GM19467 (cell line): ENCODE measurements around the gene XCL1.

Source experiments
- ATAC-seq: cut with Tn5 transposase; IDR thresholded peaks from one replicate; pipeline ENCODE4 v1.9.1; 2021; ENCODE audit warnings: mild to moderate bottlenecking, moderate library complexity; ENCODE audit not compliant: unreplicated experiment

The XCL1 gene

DNA sequence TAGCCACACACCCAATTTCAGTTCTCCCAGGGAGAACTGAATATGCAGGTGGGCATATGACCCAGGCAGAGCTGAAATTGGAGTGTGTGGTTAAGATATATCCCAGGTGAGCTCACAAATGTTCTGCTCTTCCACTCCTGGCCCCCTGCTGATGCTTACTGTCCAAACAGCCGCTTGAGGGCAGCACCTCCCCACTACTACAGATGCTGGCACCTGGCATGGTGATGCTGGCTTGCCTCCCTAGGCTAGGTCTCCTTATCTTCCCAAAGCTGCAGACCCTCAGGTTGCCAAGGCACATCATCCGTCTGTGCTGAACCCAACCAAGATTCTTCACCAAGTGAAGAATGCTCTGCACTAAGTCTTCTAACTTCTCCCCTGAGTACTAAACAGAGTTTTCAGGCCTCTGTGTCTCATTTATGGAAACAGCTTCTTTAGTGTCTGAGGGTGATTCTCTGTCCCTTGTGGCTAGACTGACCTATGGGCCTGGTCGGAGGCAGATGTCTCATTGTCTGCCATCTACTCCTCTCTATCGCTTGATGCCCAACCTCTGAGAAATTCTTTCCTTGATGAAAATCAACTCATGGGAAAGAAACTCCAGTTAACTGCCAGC lies 27.2 kb downstream of the XCL1 start:
- ATAC-seq = no peak

DNA sequence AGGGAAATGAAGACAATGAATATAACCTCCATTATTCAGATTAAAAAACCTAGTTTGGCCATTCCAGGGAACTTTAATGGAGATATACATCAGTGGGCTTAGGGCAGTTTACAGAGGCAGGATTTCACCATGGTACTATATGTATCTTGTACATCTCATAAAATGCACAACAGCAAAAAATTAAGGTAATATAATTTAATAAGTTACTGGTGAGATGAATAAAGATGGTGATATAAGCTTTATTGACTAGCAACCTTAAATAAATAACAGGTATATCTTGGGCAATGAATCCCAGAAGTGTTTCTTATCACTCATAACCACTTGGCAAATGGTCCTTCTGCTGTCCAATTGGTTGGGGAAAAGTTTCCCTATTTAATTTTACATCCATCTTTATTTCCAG lies 29.0 kb downstream of the XCL1 start:
- ATAC-seq = no peak

DNA sequence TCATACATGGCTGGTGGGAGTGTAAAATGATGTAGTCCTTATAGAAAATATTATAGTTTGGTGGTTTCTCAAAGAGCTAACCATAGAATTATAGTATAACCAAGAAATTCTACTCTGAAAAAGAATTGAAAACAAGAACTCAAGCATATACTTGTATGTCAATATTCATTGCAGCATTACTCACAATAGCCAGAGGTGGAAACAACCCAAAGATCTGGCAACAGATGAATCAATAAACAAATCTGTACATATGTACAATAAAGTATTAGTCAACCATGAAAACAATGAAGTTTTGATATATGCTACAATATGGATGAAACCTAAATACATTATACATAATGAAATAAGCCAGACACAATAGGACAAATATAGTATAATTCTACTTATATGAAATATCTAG lies 29.7 kb downstream of the XCL1 start:
- no peak for ATAC-seq

DNA sequence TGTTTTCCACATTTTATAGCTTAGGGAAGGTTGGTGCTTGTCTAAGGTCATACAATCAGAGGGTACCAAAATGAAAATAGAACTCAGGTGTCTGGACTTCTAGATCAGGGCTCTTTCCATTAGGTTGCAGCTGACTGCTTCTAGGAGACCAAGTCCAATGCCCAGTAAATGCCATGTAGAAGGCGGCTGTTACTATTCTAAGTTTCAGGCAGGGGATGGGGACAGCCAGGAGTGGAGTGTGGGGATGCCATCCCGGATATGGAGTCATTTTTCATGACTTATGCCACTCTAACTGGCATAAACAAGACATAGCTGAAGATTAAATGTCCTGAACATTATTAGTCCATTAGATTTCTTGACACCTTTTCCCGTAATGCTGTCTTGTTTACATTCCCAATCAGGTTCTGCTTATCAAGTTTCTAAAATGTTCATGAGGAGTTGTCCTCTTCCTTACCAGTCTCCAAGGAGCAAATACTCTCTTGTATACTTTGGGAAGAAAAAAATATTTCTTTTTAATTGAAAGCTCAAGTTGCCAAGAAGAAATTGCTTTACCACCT lies 31.5 kb downstream of the XCL1 start:
- ATAC-seq = no peak

DNA sequence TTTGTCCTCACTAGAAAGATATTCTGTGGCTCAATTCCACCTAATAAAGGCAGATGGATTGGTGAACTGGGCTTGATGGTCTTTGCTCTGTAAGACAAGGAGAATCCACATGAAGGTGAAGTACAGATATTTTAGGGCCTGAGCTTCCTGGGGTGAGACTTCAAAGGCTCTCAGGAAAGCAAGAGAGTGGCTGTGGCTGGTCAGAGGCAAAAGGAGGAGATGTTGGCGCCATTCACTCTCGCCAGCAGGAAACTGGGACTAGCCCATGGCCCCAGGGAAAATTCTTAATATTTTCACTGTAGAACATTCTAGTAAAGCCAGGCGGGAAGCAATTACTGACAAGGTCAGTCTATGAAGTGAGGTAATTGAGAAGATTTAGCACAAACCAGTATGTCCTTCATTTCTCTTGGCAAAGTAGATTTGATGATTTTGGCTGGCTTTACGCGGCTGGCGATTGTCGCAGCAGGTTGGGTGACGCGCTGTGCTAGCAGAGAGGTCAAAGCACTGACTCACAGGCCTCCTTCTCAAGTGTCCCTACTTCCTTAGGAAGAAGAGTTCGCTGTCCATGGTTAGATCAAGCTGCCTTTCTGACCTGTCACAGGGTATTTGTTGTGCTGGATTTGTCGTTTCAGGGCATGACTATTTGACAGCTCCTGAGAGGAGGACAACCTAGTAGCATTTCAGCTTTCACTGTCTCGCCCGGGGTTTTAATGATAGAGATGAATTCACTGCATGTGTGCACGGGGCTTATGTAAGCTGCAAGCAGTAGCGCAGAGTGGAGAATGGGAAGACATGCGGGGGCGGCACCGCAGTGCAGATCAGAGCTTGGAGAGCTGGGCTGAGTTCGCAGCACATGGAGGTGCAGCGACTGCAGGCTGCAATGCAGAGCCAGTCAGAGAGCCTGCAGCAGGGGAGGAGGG lies 32.7 kb downstream of the XCL1 start:
- no peak for ATAC-seq

DNA sequence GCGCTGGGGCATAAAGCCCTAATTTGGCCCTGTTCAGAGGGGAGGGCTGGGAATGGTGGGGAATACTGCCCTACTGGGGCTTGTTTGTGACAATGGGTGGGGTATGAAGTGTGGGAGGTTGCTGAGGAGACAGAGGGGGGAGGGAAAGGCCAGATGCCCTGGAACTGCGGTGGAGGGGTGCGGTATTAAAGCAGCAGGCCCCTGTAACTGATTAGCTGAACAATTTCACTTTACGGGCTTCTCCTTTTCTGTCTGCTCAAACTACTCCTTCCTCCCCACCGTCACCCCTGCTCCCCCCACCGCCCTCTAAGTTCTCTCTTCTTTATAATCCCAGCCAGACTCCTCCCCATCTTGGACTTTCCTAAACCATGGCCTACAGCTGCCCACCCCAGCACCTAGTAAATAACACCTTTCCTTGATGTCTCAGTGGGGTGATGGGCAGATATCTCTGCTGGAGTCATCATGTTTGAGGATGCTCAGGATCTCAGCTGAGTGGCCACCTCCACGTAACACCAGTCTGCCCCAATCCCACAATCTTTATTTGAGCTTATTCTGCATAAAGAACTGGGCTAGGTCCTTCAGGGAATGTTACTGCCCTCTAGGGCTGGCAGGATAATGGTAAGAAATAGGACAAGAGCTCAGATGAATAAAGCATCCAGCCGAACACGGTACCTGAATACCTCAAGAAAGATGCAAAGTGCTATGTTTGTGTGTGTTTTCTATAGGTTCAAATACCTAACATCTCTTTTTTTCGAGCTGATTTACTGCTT lies 33.5 kb downstream of the XCL1 start:
- ATAC-seq = no peak

DNA sequence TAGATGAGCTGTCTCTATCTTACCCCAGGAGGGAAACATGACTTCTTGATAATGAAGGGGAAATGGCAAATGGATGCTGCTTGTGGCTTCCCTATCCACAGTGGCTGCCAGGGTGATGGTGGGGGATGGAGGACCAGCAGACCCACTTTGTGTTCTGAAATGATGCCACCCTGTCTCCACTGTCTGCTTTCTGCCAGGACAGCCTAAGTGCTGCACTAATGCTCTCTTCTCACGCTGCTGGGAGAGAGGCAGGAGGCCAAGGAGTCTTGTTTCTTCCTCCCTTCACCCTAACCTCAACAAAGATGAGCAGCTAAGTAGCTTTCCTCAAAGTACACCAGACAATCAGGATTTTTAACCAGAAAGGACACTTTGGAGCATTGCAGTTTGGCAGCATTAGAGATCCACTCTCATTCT lies 36.6 kb downstream of the XCL1 start:
- no peak for ATAC-seq

DNA sequence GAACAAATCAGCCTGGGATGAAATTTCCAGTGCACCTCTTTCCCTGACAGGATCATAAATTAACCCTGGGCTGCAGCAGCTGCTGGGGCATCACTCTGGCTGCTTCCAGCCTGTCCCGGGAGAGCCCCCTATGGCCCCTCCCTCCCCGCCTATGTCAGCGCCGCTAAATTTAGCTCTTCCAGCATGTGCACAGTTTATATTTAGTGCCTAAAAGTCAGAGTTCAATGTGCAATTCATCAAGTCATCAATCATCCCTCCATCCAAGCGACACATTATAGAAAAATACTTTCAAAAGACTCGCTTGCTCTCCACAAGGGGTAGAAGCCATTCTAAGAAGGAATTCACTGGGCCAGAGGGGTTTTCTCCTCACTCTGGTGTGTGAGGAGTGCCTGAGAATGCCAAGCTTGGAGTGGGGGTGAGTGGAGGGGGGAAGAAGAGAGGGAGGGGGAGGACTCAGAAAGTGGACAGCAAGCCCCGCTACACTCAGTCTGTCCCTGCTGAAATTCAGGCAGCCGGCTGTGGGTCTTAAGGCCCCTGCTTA lies 37.4 kb downstream of the XCL1 start:
- no peak for ATAC-seq

DNA sequence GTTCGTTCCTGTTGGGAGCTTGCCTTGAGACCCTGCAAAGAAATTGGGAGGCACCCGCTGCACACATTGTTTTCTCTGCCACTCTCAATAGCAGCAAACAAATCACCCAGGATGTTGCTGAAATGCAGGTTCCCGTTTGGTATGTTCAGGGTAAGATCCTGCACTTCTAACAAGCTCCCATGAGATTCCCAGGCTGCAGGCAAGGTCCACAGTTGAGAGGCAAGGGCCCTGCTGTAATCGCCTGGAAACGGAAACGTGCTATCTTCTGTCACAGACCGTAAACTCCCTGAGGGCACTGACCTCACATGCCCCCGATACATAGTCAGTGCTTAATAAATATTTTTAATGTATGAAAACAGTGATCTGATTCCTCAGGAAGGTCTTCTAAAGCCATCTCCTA lies 37.8 kb downstream of the XCL1 start:
- no peak for ATAC-seq

DNA sequence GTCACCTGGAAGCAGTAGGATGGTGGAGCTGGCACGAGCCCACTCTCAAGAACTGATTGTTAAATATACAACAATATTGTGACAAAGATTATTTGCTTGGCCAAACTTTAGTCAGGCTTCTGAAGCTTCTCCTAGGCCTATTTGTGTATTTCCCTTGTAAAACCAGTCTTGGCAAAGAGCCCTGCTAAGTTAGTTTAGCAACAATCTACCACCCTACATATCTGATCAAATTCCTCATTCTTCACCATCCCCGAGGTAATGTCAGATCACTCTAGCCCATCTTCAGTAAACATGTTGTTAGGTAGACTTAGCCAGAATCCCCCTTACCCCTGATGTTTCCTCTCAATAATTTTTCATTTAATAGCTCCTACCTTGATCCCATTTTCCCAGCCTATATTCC lies 39.6 kb downstream of the XCL1 start:
- ATAC-seq = no peak

DNA sequence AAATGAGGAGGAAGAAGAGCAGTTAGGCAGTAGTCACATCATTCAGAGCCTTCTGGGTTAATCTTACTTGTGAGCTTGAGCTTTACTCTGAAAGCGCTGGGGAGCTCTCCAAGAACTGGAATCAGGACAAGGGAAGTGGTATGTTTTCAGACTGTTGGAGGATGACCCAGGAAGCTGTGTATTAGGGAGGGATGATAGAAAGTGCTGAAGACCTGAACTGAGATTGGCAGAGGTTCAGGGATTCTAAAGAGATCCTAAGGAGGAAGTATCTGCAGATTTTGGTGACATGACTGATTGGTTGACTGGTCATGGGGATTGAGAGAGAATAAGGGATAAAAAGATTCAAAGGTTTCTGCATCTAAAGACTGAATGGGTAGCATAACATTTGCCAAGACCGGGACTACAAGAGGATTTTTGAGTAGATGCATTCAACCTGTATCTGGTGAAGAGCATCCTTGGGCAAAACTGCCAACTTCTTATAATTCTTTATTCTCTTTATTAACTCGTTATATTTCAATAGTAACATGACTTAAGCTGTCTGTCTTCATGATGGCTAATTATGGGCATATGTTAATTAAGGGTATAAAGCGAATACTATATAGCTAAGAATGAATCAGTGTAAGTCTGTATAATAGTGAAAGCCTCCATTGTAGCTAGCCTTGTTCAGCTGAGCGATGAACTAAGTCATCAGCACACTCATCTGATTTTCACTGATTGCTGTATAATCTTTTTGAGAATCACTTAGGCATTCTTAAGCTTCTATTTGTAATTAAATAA lies 41.8 kb downstream of the XCL1 start:
- ATAC-seq = no peak

DNA sequence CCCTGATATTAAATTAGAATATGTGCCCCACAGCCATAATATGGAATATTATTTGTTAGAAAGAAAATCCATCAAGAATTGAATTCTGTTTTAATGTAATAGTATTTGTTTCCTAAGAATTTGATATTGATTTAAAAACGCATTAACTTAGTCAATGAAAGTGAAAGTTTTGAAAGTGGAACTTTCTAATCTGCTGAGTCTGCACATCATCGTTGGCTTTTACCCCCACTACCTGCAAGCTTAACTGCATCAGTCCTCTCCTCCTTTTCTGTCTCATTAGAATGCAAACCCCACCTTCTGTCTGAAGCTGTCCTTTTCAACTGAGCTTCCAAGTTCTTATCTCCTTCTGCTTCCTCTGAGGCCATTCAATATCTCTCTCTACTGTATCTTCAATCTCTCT lies 42.5 kb downstream of the XCL1 start:
- ATAC-seq = no peak

DNA sequence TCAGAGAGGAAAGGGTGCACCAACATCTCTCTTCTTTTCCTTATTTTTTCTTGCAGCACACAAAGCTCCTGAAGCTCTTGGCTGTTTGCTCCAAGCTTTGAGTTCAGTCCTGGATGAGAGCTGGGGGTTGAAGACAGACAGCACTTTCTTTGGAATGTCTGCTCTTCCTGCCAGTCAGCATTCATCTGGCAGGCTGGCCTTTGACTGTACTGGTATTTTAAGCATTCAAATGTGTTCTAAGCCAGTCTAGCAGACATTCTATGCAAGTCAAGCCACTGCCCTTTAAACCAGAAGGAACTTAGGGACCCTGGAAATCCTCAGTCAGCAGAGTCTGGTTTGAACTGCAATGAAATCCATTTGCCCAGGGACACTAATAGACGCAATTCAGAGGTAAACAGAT lies 45.0 kb downstream of the XCL1 start:
- no peak for ATAC-seq

DNA sequence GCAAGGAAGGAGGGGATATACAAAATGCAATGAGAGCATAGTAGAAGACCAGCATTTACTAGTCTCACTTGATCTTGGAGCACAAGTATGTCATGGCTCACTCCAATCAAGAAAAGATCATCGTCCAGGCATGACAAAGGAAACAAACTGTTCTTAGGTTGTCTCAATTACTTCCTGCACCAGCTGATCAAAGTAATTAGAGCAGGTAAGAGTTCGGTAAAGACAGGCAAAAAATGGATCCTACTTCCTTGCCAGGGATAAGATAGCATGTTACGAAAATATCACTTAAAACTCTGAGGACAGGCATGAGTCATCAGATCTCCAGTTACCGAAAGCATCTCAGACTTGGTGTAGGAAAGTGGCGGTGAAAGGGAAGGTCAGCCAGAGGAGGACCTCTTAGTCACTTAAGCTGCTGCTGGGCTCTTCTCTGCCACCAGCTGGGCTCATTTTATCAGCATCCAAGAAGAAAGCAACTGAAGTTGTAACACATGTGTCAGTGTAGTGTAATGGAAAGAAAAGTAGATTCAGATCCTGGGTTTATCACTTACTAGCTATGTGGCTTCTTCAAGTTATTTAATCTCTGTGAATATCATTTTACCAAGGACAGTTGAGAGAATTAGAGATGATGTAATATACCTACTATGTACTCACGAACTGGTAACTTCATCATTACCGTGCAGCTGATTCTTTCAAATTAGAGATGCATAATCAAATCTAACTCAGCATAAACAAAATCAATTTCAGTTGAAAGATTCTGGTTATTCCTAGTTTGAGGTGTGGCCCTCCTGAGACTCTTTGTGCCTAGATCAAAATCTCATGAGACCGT lies 46.8 kb downstream of the XCL1 start:
- ATAC-seq = no peak

DNA sequence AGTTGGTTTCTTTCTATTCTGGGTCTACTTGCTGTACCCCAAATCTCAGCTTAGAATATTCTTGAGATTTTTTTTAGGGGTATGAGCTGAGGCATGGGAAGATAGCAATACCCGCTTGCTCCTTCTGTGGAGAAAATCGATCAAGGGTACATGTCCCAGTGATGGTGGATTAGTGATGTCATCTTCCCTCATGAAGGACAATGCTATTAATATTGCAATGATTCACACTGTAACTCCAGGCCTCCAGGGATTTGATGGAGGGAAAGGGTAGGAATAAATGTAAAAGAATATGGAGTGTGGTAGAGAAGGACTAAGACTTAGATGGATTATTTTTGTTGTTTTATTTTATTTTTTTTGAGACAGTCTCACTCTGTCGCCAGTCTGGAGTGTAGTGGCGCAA lies 47.4 kb downstream of the XCL1 start:
- ATAC-seq = no peak

DNA sequence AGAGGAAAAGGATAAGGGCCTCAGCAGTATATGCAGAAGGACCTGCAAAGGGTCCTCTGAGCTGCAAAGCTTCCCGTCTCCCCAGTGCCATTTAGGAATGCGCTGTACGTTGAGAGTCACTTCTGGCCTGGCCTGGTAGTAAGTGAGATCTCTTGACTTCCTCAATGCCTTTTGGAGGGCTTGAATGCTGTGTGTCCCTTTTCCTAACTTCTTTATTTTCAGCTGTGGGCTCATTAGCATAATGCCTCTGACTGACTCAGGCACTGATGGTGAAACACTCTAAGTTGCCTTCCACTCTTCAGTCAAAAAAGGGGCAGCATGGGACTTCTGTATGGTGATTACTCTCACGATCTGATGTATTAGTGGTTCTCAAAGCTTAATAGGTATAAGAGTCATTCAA lies 49.9 kb downstream of the XCL1 start:
- ATAC-seq = no peak

DNA sequence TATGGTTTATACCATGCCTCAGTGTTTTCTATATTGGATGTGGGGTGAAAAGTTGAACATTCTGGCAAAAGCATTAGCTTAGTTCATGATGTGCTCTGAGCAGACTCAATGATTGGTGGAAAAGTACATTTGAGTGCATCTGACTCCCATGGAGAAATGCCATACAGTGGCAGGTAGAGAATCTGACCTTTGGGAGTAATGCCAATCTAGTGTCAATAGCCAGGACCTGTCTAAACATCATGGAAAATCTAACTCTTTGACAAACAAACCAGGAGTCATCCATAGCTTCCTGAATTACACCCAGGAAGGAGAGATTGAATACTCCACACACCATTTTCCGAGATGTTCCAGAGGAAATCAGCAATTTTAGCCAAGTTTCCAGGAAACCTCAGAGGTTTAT lies 51.0 kb downstream of the XCL1 start:
- ATAC-seq = no peak

DNA sequence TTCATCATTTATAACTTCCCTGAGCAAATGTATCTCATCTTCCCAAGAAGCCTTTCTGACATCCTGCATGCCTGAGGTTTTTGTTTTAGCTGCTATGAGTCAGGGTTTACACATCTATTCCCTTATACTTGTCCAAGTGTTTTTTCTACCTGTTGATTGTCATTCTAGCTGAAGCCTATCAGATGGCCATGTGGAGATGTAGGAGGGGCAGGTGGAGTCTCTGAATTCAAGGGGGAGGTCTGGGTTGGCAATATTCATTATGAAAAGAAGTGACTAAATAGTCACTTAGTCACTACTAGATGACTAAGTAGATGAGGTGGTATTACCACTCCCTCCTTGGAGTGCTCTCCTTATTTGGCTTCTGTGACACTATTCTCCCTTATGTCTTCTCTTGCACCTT lies 52.4 kb downstream of the XCL1 start:
- no peak for ATAC-seq

DNA sequence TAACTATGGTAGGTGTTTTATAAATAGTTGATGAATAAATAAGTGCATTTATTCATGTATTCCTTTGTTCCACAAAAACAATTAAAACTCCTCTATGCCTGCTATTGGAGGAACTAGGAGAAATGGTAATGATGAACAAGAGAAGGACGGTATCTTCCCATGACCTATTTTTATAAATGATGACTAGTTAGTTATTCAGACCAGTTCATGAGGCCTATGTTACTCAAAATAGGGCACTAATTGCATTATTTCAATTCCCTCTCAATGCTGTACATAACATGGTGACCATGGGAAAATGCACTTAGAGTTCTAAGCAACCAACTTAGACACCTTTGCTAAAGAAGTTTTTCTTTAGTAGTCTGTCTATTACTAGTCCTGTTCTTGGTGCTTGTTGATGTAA lies 53.1 kb downstream of the XCL1 start:
- ATAC-seq = no peak
